Measurements from ENCODE around the gene SLC46A2.

SLC46A2 gene

DNA sequence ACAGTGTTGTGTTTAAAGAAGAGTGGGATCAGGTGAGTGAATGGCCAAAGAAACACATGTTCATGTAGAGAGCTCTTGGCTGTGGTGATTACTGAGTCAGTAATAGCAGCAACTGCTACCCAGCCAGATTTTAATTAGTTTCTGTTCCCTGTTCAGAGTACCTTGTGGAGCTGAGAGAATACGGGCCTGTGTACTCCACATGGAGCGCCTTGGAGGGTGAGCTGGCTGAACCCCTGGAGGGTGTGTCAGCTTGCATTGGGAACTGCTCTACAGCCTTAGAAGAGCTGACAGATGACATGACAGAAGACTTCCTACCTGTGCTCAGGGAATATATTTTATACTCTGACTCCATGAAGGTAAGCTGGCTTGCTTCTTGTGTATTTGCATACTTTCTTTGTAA is 52.3 kb downstream of the SLC46A2 start:
- H3K27ac ChIP-seq: no peak overlapping the region
- no peak for DNase-seq (ENCODE audit: low read depth, low spot score)

DNA sequence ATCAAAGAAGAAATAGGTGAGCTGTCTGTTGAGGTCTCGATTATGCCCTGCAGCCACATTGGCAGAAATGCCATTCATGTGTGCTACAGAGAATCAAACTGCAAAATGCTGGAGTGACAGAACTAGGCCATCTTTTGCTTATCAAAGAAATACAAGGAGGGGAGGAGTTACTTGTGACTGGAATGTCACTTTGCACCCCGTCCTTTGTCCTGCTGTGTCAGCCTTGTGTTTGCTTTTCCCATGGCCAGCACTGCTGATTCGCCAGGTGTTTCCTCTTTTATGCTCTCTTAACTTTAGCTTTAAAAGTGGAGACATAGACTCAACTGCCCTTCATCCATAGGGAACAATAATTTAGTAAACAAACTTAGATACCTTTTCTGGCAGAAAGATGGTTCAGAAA is 54.3 kb downstream of the SLC46A2 start:
- DNase-seq (ENCODE audit: low read depth, low spot score): no peak
- no peak overlapping the region for H3K27ac ChIP-seq

DNA sequence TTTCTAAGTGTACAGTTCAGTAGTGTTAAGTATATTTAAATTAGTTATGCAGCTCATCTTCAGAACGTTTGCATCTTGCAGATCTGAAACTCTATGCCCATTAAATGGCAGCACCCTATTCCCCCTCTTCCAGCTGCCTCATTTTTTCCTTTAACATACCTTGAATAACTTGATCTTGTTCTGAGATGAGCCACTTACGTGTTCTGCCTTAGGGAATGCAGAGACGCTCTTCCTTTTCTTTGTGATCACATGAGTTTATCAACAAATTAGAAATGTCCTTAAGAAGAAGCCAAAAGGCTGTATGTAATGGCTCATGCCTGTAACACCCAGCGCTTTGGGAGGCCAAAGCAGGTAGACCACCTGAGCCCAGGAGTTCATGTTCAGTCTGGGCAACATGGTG is 57.6 kb downstream of the SLC46A2 start:
- DNase-seq (ENCODE audit: low read depth, low spot score): no peak

DNA sequence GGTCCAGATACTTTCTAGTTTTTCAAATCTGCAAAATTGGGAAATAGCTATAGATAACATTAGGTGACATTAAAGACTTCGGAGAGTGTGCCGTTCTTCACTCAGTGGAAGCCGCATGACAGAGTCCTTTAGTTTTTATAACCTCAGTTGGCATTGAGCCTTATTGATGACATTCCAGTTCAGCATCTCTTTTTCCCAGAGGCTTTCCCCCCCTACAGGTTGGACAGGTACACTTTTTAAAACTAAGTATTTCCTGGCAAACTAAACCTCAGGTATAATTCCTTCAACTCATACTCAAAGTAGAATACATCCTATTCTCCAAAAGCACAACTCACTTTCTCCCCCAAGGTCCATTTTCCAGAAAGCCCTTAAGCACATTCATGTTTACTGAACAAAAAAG is 58.7 kb downstream of the SLC46A2 start:
- DNase-seq (ENCODE audit: low read depth, low spot score): no peak

More for the DNA sequence above, 57.6 kb downstream of the SLC46A2 start:
- no peak overlapping the region for H3K27ac ChIP-seq

DNA sequence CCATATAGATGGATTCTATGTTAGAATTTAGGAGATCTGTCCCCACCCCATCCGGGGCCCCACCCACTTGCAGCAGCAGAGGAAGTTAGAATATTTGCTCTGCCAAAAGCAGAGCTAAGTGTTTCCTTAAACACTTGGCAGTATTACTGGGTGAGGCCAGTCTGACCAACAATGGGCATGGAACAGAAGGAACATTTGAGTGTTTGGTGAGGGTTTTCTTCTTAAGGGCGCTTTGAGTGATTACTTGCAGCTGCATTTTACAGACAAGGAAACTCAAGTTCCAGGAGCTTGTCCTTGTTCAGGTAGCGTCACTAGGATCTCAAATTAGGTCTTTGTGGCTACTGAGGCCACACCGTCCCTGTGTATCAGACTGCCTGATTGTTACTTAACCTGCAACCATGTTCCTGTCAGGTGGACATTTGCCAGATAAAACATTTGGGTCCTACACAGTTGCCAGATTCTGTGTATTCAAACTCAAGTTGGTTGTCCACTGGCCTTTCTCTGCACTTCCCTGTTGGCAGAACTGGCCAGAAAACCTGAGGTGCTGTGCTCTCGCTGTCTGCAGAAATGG is 59.3 kb downstream of the SLC46A2 start:
- H3K27ac ChIP-seq: no peak overlapping the region
- DNase-seq (ENCODE audit: low read depth, low spot score): no peak

More for the DNA sequence above, 58.7 kb downstream of the SLC46A2 start:
- H3K27ac ChIP-seq: no peak overlapping the region

Measured in epithelial cell of prostate (primary cell).